ENCODE results near the gene NKAIN4. TPM values are rescaled to one million over a fixed set of nuclear protein-coding genes. Genes with fewer than 3 reads are reported as not detected.

NKAIN4 gene
- total and polyA plus RNA-seq, 2 experiments from 2014 or later: 12.6 to 13.2 TPM

DNA sequence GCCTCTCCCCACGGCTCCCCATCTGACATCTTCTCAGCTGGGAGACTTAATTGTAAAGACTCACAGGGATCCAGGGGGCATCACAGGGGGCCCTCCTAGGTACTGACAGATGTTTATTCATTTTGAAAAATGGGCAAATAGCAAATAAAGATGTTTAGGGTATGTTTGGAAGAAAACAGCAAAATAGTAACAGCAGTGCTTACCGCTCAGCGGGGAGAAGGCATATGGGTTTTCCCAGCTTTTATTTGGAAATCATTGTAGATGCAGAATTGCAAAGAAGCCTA lies 21.3 kb downstream of the NKAIN4 start (continued):
- TF ChIP-seq, protein P1, sequence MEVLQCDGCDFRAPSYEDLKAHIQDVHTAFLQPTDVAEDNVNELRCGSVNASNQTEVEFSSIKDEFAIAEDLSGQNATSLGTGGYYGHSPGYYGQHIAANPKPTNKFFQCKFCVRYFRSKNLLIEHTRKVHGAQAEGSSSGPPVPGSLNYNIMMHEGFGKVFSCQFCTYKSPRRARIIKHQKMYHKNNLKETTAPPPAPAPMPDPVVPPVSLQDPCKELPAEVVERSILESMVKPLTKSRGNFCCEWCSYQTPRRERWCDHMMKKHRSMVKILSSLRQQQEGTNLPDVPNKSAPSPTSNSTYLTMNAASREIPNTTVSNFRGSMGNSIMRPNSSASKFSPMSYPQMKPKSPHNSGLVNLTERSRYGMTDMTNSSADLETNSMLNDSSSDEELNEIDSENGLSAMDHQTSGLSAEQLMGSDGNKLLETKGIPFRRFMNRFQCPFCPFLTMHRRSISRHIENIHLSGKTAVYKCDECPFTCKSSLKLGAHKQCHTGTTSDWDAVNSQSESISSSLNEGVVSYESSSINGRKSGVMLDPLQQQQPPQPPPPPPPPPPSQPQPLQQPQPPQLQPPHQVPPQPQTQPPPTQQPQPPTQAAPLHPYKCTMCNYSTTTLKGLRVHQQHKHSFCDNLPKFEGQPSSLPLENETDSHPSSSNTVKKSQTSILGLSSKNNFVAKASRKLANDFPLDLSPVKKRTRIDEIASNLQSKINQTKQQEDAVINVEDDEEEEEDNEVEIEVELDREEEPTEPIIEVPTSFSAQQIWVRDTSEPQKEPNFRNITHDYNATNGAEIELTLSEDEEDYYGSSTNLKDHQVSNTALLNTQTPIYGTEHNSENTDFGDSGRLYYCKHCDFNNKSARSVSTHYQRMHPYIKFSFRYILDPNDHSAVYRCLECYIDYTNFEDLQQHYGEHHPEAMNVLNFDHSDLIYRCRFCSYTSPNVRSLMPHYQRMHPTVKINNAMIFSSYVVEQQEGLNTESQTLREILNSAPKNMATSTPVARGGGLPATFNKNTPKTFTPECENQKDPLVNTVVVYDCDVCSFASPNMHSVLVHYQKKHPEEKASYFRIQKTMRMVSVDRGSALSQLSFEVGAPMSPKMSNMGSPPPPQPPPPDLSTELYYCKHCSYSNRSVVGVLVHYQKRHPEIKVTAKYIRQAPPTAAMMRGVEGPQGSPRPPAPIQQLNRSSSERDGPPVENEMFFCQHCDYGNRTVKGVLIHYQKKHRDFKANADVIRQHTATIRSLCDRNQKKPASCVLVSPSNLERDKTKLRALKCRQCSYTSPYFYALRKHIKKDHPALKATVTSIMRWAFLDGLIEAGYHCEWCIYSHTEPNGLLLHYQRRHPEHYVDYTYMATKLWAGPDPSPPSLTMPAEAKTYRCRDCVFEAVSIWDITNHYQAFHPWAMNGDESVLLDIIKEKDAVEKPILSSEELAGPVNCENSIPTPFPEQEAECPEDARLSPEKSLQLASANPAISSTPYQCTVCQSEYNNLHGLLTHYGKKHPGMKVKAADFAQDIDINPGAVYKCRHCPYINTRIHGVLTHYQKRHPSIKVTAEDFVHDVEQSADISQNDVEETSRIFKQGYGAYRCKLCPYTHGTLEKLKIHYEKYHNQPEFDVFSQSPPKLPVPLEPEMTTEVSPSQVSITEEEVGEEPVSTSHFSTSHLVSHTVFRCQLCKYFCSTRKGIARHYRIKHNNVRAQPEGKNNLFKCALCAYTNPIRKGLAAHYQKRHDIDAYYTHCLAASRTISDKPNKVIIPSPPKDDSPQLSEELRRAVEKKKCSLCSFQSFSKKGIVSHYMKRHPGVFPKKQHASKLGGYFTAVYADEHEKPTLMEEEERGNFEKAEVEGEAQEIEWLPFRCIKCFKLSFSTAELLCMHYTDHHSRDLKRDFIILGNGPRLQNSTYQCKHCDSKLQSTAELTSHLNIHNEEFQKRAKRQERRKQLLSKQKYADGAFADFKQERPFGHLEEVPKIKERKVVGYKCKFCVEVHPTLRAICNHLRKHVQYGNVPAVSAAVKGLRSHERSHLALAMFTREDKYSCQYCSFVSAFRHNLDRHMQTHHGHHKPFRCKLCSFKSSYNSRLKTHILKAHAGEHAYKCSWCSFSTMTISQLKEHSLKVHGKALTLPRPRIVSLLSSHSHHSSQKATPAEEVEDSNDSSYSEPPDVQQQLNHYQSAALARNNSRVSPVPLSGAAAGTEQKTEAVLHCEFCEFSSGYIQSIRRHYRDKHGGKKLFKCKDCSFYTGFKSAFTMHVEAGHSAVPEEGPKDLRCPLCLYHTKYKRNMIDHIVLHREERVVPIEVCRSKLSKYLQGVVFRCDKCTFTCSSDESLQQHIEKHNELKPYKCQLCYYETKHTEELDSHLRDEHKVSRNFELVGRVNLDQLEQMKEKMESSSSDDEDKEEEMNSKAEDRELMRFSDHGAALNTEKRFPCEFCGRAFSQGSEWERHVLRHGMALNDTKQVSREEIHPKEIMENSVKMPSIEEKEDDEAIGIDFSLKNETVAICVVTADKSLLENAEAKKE (CRISPR knock-in tag; IDR thresholded peaks at IDR 0.05): no peak

DNA sequence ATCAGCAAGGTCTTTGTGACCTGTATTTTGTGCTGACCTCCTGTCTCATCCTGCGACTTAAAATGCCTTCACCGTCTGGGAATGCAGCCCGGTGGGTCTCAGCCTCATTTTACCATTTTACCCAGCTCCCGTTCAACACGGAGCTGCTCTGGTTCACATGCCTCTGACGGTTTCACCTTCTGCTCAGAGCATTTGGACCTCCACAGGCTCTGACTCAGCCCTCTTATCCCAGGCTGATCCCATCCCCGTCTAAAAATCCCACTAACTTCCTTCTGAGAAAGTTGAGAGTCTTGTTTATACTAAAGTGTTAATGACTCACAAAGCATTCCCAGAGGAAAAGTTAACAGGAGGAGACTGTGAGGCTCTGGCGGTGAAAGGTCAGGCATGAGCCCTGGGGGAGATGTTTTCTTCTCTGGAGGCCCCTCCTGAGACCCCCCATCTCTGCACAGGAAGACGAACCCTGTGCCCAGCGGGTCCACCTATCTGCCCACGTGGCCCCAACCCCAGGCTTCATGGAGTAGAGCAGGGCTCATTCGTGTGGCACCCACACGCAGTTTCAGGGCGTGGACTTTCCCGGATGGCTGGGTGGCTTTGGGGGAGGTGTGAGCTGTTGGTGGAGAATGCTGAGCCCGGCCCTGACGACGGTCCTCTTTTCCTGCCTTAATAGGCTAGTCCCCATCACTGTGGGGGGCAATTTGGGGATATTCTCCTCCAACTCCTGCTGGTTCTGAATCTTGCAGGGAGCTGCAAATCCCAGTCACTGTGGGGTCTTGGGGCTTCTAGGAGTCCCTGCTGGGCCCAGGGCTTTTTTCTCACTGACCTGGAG lies 21.8 kb downstream of the NKAIN4 start:
- no peak for DNase-seq (ENCODE audit: low spot score)
- no peaks in the 10 kb centered on the region for H3K36me3 Mint-ChIP-seq (ENCODE audit: low read depth)
- H3K9me3 Mint-ChIP-seq: no peaks in the 10 kb centered on the region; the same call in 2 of the 3 replicates
- H3K4me1 Mint-ChIP-seq: peaks cover 46% of the 10 kb centered on the region
- no peak overlapping the region for H3K4me3 Mint-ChIP-seq
- ATAC-seq: no peak
- peaks cover 25% of the 10 kb centered on the region for H3K27me3 Mint-ChIP-seq (ENCODE audit: insufficient read depth, low read depth, poor library complexity)
- 0 out of 2 replicates have a peak, but pooled peaks cover 3% of the 10 kb centered on the region for H3K27me3 ChIP-seq (ENCODE audit: insufficient read depth)
- H3K79me2 ChIP-seq (replicated peaks; ENCODE audit: insufficient read depth): no peaks in the 10 kb centered on the region
- H3K4me3 ChIP-seq: no peak overlapping the region
- TF ChIP-seq CREB1 (CRISPR knock-in tag; IDR thresholded peaks at IDR 0.05; ENCODE audit: low read depth) (no peak), NANOG (IDR thresholded peaks at IDR 0.05; ENCODE audit: borderline replicate concordance) (no peak), STAT1 (IDR thresholded peaks at IDR 0.05; ENCODE audit: unreplicated experiment) (no peak), EZH2phosphoT487 (IDR thresholded peaks at IDR 0.05; ENCODE audit: unreplicated experiment) (no peak)
- TF ChIP-seq, protein P2, sequence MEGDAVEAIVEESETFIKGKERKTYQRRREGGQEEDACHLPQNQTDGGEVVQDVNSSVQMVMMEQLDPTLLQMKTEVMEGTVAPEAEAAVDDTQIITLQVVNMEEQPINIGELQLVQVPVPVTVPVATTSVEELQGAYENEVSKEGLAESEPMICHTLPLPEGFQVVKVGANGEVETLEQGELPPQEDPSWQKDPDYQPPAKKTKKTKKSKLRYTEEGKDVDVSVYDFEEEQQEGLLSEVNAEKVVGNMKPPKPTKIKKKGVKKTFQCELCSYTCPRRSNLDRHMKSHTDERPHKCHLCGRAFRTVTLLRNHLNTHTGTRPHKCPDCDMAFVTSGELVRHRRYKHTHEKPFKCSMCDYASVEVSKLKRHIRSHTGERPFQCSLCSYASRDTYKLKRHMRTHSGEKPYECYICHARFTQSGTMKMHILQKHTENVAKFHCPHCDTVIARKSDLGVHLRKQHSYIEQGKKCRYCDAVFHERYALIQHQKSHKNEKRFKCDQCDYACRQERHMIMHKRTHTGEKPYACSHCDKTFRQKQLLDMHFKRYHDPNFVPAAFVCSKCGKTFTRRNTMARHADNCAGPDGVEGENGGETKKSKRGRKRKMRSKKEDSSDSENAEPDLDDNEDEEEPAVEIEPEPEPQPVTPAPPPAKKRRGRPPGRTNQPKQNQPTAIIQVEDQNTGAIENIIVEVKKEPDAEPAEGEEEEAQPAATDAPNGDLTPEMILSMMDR (conservative IDR thresholded peaks at IDR 0.05; ENCODE audit: low read depth in 2 of 2): no peak
- TF ChIP-seq, protein P3, sequence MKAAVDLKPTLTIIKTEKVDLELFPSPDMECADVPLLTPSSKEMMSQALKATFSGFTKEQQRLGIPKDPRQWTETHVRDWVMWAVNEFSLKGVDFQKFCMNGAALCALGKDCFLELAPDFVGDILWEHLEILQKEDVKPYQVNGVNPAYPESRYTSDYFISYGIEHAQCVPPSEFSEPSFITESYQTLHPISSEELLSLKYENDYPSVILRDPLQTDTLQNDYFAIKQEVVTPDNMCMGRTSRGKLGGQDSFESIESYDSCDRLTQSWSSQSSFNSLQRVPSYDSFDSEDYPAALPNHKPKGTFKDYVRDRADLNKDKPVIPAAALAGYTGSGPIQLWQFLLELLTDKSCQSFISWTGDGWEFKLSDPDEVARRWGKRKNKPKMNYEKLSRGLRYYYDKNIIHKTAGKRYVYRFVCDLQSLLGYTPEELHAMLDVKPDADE (IDR thresholded peaks at IDR 0.05): no peak
- H3F3A ChIP-seq (replicated peaks; ENCODE audit: low read depth): peaks cover 7% of the 10 kb centered on the region; the same call in 1 of the 2 replicates
- peaks cover 36% of the 10 kb centered on the region for H3K4me1 ChIP-seq (ENCODE audit: insufficient read depth)
- H3K27ac ChIP-seq (ENCODE audit: low read depth): no peak overlapping the region
- no peak overlapping the region for H3K4me2 ChIP-seq
- H3K9me2 ChIP-seq (ENCODE audit: insufficient read depth): no peaks in the 10 kb centered on the region
- no peak overlapping the region for H3K27ac Mint-ChIP-seq
- no peak overlapping the region for H2AFZ ChIP-seq
- no peaks in the 10 kb centered on the region for H3K36me3 ChIP-seq (ENCODE audit: insufficient read depth)
- no peaks in the 10 kb centered on the region for H4K20me1 ChIP-seq (replicated peaks; ENCODE audit: insufficient read depth)
